ENCODE data around the gene UQCR11. TPM values are rescaled to one million over a fixed set of nuclear protein-coding genes. Genes with fewer than 3 reads are reported as not detected.

Gene UQCR11
- total and polyA plus RNA-seq, 2 donors (not counting 3 experiments of a cell fraction or from before 2014, with no cell fraction given), result 165 to 210 TPM

GRCh38 chr19:1563251-1563650 is 42.0 kb downstream of the UQCR11 start:
- H4K20me1 ChIP-seq (replicated peaks; ENCODE audit: control insufficient read depth, extremely low read depth, insufficient read depth, low read length), result peaks cover 5% of the 10 kb centered on the region
- H3K9me3 ChIP-seq (replicated peaks; ENCODE audit: control insufficient read depth, insufficient read depth, low read length), result no peaks in the 10 kb centered on the region
- no peak overlapping the region for H3K4me3 ChIP-seq (replicated peaks in 1 of 3; ENCODE audit: insufficient read depth in 1 of 3, low read depth in 1 of 3, low read length in 3 of 3)
- H3K79me2 ChIP-seq (ENCODE audit: control insufficient read depth, insufficient read depth, low read length), result peaks cover 84% of the 10 kb centered on the region
- H3K9ac ChIP-seq (replicated peaks; ENCODE audit: extremely low read depth, insufficient read depth, low read length), result no peak overlapping the region
- dilution Hi-C loops (cut with MboI; ENCODE audit: extremely low pct_ligation_motif_present, low sequenced_read_pairs), result no loop called here
- DNase-seq (ENCODE audit: low read depth, low spot score) (no peak), FAIRE-seq (no peak)
- BruUV-seq (replicated peaks), result no TSS peak
- CTCF ChIA-PET, result interaction anchor here (5.6 kb wide), 1 partner anchor 17 kb away, joined by 40 read pairs; no protein-coding TSS in a partner anchor
- POLR2A ChIA-PET, result no interaction called here
- H3K4me2 ChIP-seq (ENCODE audit: insufficient read depth, low read length), result no peak overlapping the region
- peaks cover 8% of the 10 kb centered on the region for H3K4me1 ChIP-seq (ENCODE audit: control insufficient read depth, extremely low read depth, insufficient read depth, low read length)
- H3K9me1 ChIP-seq (replicated peaks; ENCODE audit: control insufficient read depth, extremely low read depth, insufficient read depth, low read length), result no peaks in the 10 kb centered on the region
- no peak overlapping the region for H2AFZ ChIP-seq (ENCODE audit: low read depth, low read length)
- no peak overlapping the region for H3K27ac ChIP-seq (ENCODE audit: insufficient read depth, low read depth, low read length)
- H3K27me3 ChIP-seq (ENCODE audit: control insufficient read depth in 2 of 2, insufficient read depth in 2 of 2, low read length in 2 of 2), result no peaks in the 10 kb centered on the region
- intact Hi-C loops (cut with micrococcal nuclease), result no loop called here
- peaks cover 3 to 8% of the 10 kb centered on the region in 2 experiments for H3K36me3 ChIP-seq (ENCODE audit: control insufficient read depth in 2 of 2, extremely low read depth in 1 of 2, insufficient read depth in 2 of 2, low read length in 2 of 2)
- TF ChIP-seq JUN (IDR thresholded peaks at IDR 0.05; ENCODE audit: borderline replicate concordance, insufficient read depth, insufficient read length, low read depth), result no peak
- no peak for TF ChIP-seq EZH2 (IDR thresholded peaks at IDR 0.05; ENCODE audit: borderline replicate concordance, low read depth, low read length, severe bottlenecking)

- Histone ChIP-seq H2AFZ (ENCODE audit: low read depth, low read length) (no peak overlapping the region), H3K79me2 (ENCODE audit: control insufficient read depth, insufficient read depth, low read length) (peaks cover 82% of the 10 kb centered on the region), H3K4me2 (ENCODE audit: insufficient read depth, low read length) (no peak overlapping the region), H3K4me1 (ENCODE audit: control insufficient read depth, extremely low read depth, insufficient read depth, low read length) (peaks cover 8% of the 10 kb centered on the region), H3K9me1 (replicated peaks; ENCODE audit: control insufficient read depth, extremely low read depth, insufficient read depth, low read length) (no peaks in the 10 kb centered on the region), H3K27me3 (ENCODE audit: control insufficient read depth in 2 of 2, insufficient read depth in 2 of 2, low read length in 2 of 2) (no peaks in the 10 kb centered on the region), H4K20me1 (replicated peaks; ENCODE audit: control insufficient read depth, extremely low read depth, insufficient read depth, low read length) (peaks cover 5% of the 10 kb centered on the region), H3K36me3 (ENCODE audit: control insufficient read depth in 2 of 2, extremely low read depth in 1 of 2, insufficient read depth in 2 of 2, low read length in 2 of 2) (peaks cover 9 to 14% of the 10 kb centered on the region in 2 experiments), H3K9me3 (replicated peaks; ENCODE audit: control insufficient read depth, insufficient read depth, low read length) (no peaks in the 10 kb centered on the region), H3K9ac (replicated peaks; ENCODE audit: extremely low read depth, insufficient read depth, low read length) (no peak overlapping the region), H3K27ac (ENCODE audit: insufficient read depth, low read depth, low read length) (no peak overlapping the region), H3K4me3 (replicated peaks in 1 of 3; ENCODE audit: insufficient read depth in 1 of 3, low read depth in 1 of 3, low read length in 3 of 3) (no peak overlapping the region)
- no peak for DNase-seq (ENCODE audit: low read depth, low spot score)
- CTCF ChIA-PET, result interaction anchor here (1.7 kb wide), 1 partner anchor 15 kb away, joined by 10 read pairs; no protein-coding TSS in a partner anchor
- POLR2A ChIA-PET, result no interaction called here
- no TSS peak for BruUV-seq (replicated peaks)
- intact Hi-C loops (cut with micrococcal nuclease), result no loop called here
- dilution Hi-C loops (cut with MboI; ENCODE audit: extremely low pct_ligation_motif_present, low sequenced_read_pairs), result no loop called here
- no peak for FAIRE-seq
- no peak for TF ChIP-seq JUN (IDR thresholded peaks at IDR 0.05; ENCODE audit: borderline replicate concordance, insufficient read depth, insufficient read length, low read depth)
- TF ChIP-seq POLR2A (IDR thresholded peaks at IDR 0.05; ENCODE audit: low read depth, low read length), result no peak
- no peak for TF ChIP-seq POLR2AphosphoS5 (IDR thresholded peaks at IDR 0.05; ENCODE audit: insufficient read depth, low read depth, low read length)
- no peak for TF ChIP-seq CTCF (IDR thresholded peaks at IDR 0.05; ENCODE audit: extremely low read depth in 1 of 2, insufficient read depth in 1 of 2, low read depth in 1 of 2, low read length in 2 of 2)
- no peak for TF ChIP-seq EZH2 (IDR thresholded peaks at IDR 0.05; ENCODE audit: borderline replicate concordance, low read depth, low read length, severe bottlenecking)
- no peak for TF ChIP-seq MAX (IDR thresholded peaks at IDR 0.05; ENCODE audit: insufficient read depth, insufficient read length)
- TF ChIP-seq GATA2 (IDR thresholded peaks at IDR 0.05; ENCODE audit: insufficient read depth, insufficient read length, low read depth, low read length), result no peak
- no peak for TF ChIP-seq FOS (IDR thresholded peaks at IDR 0.05; ENCODE audit: borderline replicate concordance, insufficient read depth, low read length)
- no peak for TF ChIP-seq MYC (IDR thresholded peaks at IDR 0.05; ENCODE audit: low read depth, low read length)
Measured at GRCh38 chr19:1561236-1561842, 43.9 kb downstream of the UQCR11 start.
